HG02759 (cell line): Measurements from ENCODE around the gene EIF2S2.
A peak's percentile ranks its signal among the peaks of the same experiment; 100 is the strongest.

ENCODE experiments used
- ATAC-seq: cut with Tn5 transposase; IDR thresholded peaks from one replicate; pipeline ENCODE4 v1.9.1; 2021; ENCODE audit warnings: mild to moderate bottlenecking, moderate library complexity; ENCODE audit not compliant: unreplicated experiment

Gene EIF2S2

GRCh38 chr20:34065260-34065659, 46.8 kb downstream of the EIF2S2 start:
- no peak for ATAC-seq

- no peak for ATAC-seq
Measured at GRCh38 chr20:34064286-34064685, 47.8 kb downstream of the EIF2S2 start.

GRCh38 chr20:34062570-34063482, 49.2 kb downstream of the EIF2S2 start:
- no peak for ATAC-seq

- peak; percentile 71 for ATAC-seq
Measured at GRCh38 chr20:34061695-34062094, 50.3 kb downstream of the EIF2S2 start.

DNA sequence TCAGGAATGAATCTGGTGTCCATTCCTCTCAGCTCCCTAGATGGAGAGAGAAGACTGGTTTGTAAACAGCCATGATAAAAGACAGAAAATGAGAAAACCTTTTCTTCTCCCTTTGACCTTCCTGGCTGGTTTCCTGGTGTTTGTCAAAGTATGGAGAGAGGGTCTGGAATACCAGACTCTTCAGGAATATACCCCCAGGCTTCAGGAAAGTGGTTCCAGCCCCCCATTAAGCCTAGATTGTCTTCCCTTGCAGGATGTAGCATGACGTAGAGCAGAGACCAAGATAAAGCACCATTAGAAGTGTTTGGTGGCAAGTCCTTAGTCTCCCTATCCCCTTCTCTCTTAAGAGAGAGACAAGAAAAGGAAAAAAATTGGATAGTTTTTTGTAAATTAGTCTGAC, 51.1 kb downstream of the EIF2S2 start:
- ATAC-seq, result no peak

DNA sequence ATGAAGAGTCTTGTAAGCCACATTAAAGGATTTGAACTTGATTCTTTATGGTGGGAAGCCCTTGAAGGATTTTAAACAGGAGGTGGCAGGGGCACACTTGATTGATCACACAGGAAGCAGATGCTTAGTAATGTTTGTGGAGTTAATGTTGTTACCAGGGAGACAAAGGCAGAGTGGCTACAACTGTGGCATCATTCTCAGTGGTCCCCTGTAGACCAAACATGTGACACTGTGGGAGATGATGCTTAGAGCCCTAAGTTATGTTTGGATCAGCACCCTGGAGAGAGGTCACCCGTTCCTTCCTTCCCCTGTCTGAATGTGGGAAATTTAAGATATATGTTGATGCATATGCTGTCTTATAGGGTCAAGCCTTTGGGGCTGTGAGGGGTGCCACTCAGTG, 53.2 kb downstream of the EIF2S2 start:
- ATAC-seq, result no peak

- ATAC-seq, result no peak
Measured at GRCh38 chr20:34055290-34055689, 56.8 kb downstream of the EIF2S2 start.

DNA sequence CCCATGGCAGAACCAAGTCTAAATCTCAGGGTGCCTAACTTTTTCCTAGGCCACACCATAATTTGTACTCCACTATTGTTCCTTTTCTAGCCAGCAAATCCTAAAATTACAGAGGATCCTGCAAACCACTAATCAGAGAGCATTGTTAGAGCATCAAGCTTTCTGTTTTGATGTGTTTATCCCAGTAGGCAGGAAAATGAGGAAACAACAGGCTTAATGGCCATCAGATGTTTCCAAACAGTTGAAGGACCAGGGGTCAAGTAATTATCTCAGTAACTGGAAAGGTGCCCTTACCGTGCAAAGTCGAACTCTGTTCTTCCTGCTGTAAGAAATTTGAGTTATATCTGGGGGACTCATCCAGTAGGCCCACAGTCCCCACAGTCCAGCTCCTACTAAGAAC, 59.6 kb downstream of the EIF2S2 start:
- ATAC-seq, result no peak

GRCh38 chr20:34049897-34050695, 61.9 kb downstream of the EIF2S2 start:
- no peak for ATAC-seq

DNA sequence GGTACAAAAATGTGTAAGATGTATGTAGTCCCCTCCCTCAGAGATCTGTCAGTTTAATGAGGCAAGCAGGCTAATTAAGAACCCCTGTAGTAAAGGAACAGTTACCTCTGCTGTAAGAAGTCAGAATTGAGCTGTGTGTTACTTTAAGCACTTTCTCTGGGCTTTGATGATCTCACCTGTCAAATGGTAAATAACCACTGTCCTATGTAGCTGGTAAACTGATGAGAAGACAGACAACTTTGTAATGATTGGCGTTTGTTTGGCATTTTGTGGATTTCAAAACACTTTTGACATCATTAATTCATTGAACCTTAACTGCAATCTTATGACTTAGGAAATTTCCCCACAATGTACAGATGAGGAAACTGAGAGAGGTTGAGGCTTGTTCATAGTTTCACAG, 62.7 kb downstream of the EIF2S2 start:
- ATAC-seq, result no peak

DNA sequence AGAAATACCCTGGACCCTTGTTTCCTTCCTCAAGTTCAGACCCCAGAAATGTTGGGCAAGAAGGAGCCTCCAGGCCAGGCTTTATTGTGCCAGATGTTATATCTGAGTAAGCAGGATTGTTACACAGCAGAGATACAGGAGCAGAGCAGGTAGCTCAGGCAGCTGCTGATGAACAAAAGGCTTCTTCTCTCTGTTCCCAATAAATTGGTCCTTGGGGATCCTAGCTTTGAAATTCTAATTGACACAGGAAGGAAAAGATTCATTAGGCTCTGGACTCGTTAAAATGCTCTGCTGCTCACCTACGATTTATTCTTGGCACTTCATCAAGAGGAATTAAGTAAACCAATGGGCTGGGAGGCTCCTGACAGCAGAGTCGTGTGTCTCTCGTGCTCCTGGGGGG, 64.1 kb downstream of the EIF2S2 start:
- ATAC-seq, result no peak

DNA sequence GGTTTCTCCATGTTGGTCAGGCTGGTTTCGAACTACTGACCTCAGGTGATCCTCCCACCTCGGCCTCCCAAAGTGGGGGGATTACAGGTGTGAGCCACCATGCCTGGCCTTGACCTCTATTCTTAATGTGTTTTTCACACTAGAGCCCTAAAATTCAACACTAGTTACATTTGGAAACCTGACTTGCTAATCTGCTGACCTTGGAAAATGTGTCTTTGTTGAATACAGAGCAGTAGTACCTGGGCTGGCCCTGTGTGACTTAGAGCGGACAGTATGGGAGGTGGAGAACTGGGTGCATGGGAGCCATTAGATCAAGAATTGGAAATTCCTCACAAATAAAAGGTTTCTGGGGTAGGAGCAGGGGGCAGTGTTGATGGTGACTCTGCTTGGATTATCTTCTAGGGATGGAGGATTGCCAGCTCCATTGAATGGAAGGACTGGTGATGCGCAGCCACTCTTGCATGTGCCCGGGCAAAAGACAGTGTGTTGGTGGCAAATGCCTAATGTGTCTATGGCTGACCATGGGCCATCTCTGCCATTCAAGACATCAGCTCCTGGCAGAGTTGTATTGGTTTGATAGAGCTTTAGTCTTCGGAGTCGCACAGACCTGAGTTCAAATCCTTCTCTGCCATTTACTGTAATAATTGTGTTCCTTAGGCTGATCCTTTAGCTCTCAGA, 64.9 kb downstream of the EIF2S2 start:
- no peak for ATAC-seq

GRCh38 chr20:34045930-34046725, 65.9 kb downstream of the EIF2S2 start:
- no peak for ATAC-seq

DNA sequence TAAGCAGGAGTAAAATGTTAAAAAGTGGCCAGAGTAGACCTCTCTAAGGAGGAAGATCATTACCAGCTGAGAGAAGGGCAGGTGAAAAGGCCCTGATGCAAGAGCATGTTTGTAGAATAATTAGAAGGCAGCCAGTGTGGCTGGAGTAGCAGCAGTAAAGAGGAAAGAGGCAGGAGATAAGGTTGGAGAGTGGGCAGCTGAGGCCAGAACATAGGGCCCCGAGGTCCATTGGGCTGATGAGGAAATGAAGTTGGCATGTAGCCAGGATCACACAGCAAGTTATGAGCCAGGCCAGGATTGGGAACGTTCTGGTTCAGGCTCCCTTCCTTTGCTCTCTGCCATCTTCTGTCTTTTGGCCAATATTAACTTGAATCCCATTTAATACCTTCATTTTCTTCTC, 66.7 kb downstream of the EIF2S2 start:
- ATAC-seq, result no peak

DNA sequence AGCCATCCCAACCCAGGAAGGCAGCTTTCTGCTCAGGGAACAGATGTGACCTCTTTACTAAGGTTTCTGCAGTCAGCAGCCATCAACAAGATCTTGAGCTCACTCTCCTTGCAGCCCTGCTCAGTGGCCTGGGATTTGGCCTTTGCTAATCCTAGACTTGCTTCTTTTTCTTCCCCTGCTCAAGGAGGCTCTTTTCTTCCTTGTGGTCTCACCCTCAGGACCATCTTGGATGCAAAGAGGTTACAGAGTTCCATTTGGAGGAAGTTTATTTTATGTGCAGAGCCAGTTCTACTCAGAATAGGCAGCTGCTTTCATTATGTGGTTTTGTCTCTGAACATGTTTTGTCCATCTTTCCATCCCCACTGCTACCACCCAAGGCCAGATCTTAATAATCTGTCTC, 69.0 kb downstream of the EIF2S2 start:
- no peak for ATAC-seq

GRCh38 chr20:34042262-34042661, 69.8 kb downstream of the EIF2S2 start:
- ATAC-seq, result no peak

GRCh38 chr20:34041226-34041625, 70.8 kb downstream of the EIF2S2 start:
- no peak for ATAC-seq

GRCh38 chr20:34040300-34040995, 71.6 kb downstream of the EIF2S2 start:
- ATAC-seq, result no peak
